GM21360 (cell line): ENCODE data around the gene PCDHA8.
"Not testable (repeated sequence)": the region's sequence is repeated elsewhere in the genome, so short reads cannot be mapped to it uniquely, and the experiment has no call there.

Source experiments
- ATAC-seq: cut with Tn5 transposase; IDR thresholded peaks from one replicate; pipeline ENCODE4 v1.9.1; 2021; ENCODE audit warnings: mild to moderate bottlenecking, moderate library complexity; ENCODE audit not compliant: unreplicated experiment

Gene PCDHA8

DNA sequence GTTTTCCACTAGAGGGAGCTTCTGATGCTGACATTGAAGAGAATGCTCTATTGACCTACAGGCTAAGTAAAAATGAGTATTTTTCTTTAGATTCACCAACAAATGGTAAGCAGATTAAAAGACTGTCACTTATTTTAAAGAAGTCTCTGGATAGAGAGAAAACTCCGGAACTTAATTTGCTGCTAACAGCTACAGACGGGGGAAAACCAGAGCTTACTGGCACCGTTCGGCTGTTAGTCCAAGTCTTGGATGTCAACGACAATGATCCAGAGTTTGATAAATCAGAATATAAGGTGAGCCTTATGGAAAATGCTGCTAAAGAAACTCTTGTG, 28.5 kb downstream of the PCDHA8 start:
- ATAC-seq: no peak

- ATAC-seq: no peak
These were observed 29.5 kb downstream of the PCDHA8 start for GRCh38 chr5:140870221-140871201.

- no peak for ATAC-seq
These were observed 34.4 kb downstream of the PCDHA8 start, which contains the start of gene PCDHA12 for GRCh38 chr5:140875085-140876065. Gene PCDHA12 (plus strand): TSS chr5:140875308. CDS start chr5:140875473, 165 bp downstream.

- ATAC-seq: not testable (repeated sequence)
These were observed 35.7 kb downstream of the PCDHA8 start for GRCh38 chr5:140876541-140877261.

GRCh38 chr5:140877262-140877581, 36.2 kb downstream of the PCDHA8 start:
- no peak for ATAC-seq

DNA sequence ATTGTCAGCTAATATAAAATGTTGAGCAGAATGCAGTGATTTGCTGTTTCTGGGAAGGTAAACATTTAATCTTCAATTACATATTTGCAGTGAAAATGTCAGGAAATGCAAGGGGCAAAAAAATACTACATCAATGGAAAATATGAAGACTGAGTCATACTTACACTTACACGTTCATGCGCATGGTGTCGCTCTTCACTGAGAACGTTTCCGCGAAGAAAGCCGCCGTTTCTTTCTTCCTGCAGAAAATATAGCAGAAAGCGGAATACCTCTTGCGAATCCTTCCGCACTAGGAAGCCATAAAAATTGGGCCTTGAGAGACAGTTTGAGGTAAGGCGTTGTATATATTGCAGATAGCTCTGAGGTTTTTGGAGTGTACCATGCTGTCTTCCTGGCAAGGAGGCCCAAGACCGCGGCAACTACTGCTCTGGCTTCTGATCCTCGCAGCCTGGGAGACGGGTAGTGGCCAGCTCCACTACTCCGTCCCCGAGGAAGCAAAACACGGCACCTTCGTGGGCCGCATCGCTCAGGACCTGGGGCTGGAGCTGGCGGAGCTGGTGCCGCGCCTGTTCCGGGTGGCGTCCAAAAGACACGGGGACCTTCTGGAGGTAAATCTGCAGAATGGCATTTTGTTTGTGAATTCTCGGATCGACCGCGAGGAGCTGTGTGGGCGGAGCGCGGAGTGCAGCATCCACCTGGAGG, 41.1 kb downstream of the PCDHA8 start, which contains the start of gene PCDHA13:
Gene PCDHA13, plus strand, starts transcription at position 236 of the 702 bp plus-strand sequence. Its CDS starts 145 bp downstream, at position 381.
- no peak for ATAC-seq

DNA sequence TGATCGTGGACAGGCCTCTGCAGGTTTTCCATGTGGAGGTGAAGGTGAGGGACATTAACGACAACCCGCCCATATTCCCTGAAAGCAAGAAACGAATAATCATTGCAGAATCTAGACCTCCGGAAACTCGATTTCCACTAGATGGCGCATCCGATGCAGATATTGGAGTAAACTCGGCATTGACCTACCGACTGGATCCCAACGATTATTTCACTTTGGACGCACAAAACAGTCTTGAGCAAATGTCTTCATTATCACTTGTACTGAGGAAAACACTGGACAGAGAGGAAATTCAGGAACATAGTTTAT, 41.6 kb downstream of the PCDHA8 start:
- no peak for ATAC-seq

- ATAC-seq: no peak
These were observed 42.4 kb downstream of the PCDHA8 start for GRCh38 chr5:140883373-140883772.

DNA sequence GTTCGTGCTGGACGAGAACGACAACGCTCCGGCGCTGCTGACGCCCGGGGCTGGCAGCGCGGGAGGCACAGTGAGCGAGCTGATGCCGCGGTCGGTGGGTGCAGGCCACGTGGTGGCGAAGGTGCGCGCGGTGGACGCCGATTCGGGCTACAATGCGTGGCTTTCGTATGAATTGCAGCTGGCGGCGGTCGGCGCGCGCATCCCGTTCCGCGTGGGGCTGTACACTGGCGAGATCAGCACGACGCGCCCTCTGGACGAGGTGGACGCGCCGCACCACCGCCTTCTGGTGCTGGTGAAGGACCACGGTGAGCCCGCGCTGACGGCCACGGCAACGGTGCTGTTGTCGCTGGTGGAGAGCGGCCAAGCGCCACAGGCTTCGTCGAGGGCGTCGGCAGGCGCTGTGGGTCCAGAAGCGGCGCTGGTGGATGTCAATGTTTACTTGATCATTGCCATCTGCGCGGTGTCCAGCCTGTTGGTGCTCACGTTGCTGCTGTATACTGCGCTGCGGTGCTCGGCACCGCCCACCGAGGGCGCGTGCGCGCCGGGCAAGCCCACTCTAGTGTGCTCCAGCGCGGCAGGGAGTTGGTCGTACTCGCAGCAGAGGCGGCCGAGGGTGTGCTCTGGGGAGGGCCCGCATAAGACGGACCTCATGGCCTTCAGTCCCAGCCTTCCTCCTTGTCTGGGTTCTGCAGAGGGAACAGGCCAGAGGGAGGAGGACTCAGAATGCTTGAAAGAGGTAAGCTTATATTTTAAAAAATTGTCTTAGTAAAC, 43.1 kb downstream of the PCDHA8 start:
- ATAC-seq: no peak
